Transverse colon (tissue), 4 donors: Measurements from ENCODE around the gene ENTPD3. TPM values are rescaled to one million over a fixed set of nuclear protein-coding genes. Genes with fewer than 3 reads are reported as not detected.

ENCODE experiments used
- DNase-seq: peaks from one replicate; pipeline ENCODE4 v3.0.0-alpha.2; 2019
- H3K27ac ChIP-seq, 4 donors: fragments of 200-600 bp; sonication (generic); 2 replicates each; pipeline ENCODE4 v1.5.1; 2016 to 2018; ENCODE audit warnings: inconsistent platforms in 4 of 4
- H3K27me3 ChIP-seq: fragments of 200-600 bp; sonication (generic); 2 replicates; pipeline ENCODE4 v1.5.1; 2017; ENCODE audit warnings: inconsistent platforms
- H3K36me3 ChIP-seq, 4 donors: fragments of 200-600 bp; sonication (generic); 2 replicates each; pipeline ENCODE4 v1.5.1; 2017 to 2019; ENCODE audit warnings: inconsistent platforms in 4 of 4
- H3K4me1 ChIP-seq, 4 donors: fragments of 200-600 bp; sonication (generic); 2 replicates each; pipeline ENCODE4 v1.5.1; 2017 to 2020; ENCODE audit warnings: inconsistent platforms in 4 of 4
- H3K4me3 ChIP-seq, 4 donors: fragments of 200-600 bp; sonication (generic); 1 replicate in 1 of 4; 2 replicates in 3 of 4; pipeline versions ENCODE4 v1.5.1 to v1.6.1; 2017 to 2019; ENCODE audit warnings: inconsistent platforms in 4 of 4
- H3K9me3 ChIP-seq, 2 donors: fragments of 200-600 bp; sonication (generic); 2 replicates each; pipeline ENCODE4 v1.5.1; 2017 to 2019; ENCODE audit warnings: inconsistent platforms in 2 of 2
- CTCF ChIP-seq, 5 experiments: fragments of 200-600 bp in 3 of 5; fragments of 450-650 bp in 2 of 5; sonication (generic) in 3 of 5; IDR thresholded peaks; 1 replicate in 2 of 5; 2 replicates in 3 of 5; pipeline ENCODE4 v1.5.1; 2016 to 2017; ENCODE audit warnings: antibody characterized with exemption in 5 of 5, inconsistent platforms in 3 of 5, mild to moderate bottlenecking in 2 of 5, moderate library complexity in 1 of 5
- EP300 ChIP-seq: sonication (generic); formaldehyde crosslinking; IDR thresholded peaks from one replicate; pipeline ENCODE4 v1.6.1; 2017; ENCODE audit warnings: antibody characterized with exemption, low read depth
- POLR2A ChIP-seq: fragments of 450-650 bp; IDR thresholded peaks from one replicate; pipeline ENCODE4 v1.6.1; 2016; ENCODE audit warnings: antibody characterized with exemption, mild to moderate bottlenecking, moderate library complexity
- POLR2AphosphoS5 ChIP-seq, 3 donors: sonication (generic); formaldehyde crosslinking; IDR thresholded peaks; one replicate each; pipeline ENCODE4 v1.6.1; 2016; ENCODE audit warnings: antibody characterized with exemption in 3 of 3
- WGBS, 2 donors: methylation state at CpG; one replicate each; pipeline ENCODE4 v1.1.5; 2018; ENCODE audit warnings: low coverage in 1 of 2; 5-methylcytosine and 5-hydroxymethylcytosine counted together
- in situ Hi-C, 4 donors: fragments of 200-750 bp; cut with MboI; loops; one replicate each; pipeline versions ENCODE4 v1.15.0 to v1.15.1; 2017; ENCODE audit warnings: low sequenced_read_pairs in 3 of 4, low pct_ligation_motif_present in 1 of 4, low pct_unique_long_range_greater_than_20kb in 1 of 4
- intact Hi-C: fragments of 100-400 bp; cut with DNase I; formaldehyde crosslinking; loops from one replicate; pipeline ENCODE4 v1.15.1; 2023; ENCODE audit warnings: low total_unique reads
- total RNA-seq, 4 donors: library from RNA; depleted of rRNA; stranded (reverse); fragments of >200 nt; gene quantifications; one replicate each; pipeline ENCODE4 v1.1.0, GENCODE V29; 2016

The ENTPD3 gene
- total RNA-seq, 4 donors from 2014 or later, result 0.37 to 7.2 (median 2.0) TPM

- 91 to 94% methylated on average over 2 of the region's 2 CpGs for WGBS, 2 donors
Measured at GRCh38 chr3:40463579-40463978, 76.6 kb downstream of the ENTPD3 start.

GRCh38 chr3:40464339-40465110 lies 77.5 kb downstream of the ENTPD3 start:
- 69 to 73% methylated on average over 7 to 9 of the region's 9 CpGs for WGBS, 2 donors
- Histone ChIP-seq H3K27ac (no peak overlapping the region), H3K4me3 (no peak overlapping the region), H3K27me3 (no peaks in the 10 kb centered on the region), H3K4me1 (no peaks in the 10 kb centered on the region), H3K9me3 (no peaks in the 10 kb centered on the region), H3K36me3 (peaks cover 0 to 41% (median 19%) of the 10 kb centered on the region in 4 donors)
- no peak for DNase-seq
- in situ Hi-C loops (loop anchor here in 1 of 4 donors (10.0 kb wide), 1 partner anchor 60 kb away; the partner anchor contains the start of gene ZNF621), intact Hi-C loops (no loop called here)
- TF ChIP-seq CTCF (IDR thresholded peaks at IDR 0.05), result no peak
- TF ChIP-seq EP300, result no peak
- TF ChIP-seq POLR2A, result peak; percentile 8

More at GRCh38 chr3:40463579-40463978, 76.6 kb downstream of the ENTPD3 start:
- Histone ChIP-seq H3K9me3 (no peaks in the 10 kb centered on the region), H3K36me3 (peaks cover 0 to 50% (median 23%) of the 10 kb centered on the region in 4 donors), H3K27ac (no peak overlapping the region), H3K27me3 (no peaks in the 10 kb centered on the region), H3K4me3 (no peak overlapping the region), H3K4me1 (peaks cover 2 to 9% (median 7%) of the 10 kb centered on the region in 4 donors)
- TF ChIP-seq POLR2A (no peak), POLR2AphosphoS5 (IDR thresholded peaks at IDR 0.05) (no peak), EP300 (no peak), CTCF (IDR thresholded peaks at IDR 0.05) (no peak)
- intact Hi-C loops, result no loop called here
- DNase-seq, result no peak
- in situ Hi-C loops, result loop anchor here in 1 of 4 donors (10.0 kb wide), 1 partner anchor 61 kb away; the partner anchor contains the start of gene ZNF621

GRCh38 chr3:40465111-40465407 lies 78.1 kb downstream of the ENTPD3 start:
- 77 to 78% methylated on average over 4 of the region's 4 CpGs for WGBS, 2 donors
- no peaks in the 10 kb centered on the region for H3K9me3 ChIP-seq
- in situ Hi-C loops (loop anchor here in 1 of 4 donors (10.0 kb wide), 1 partner anchor 60 kb away; the partner anchor contains the start of gene ZNF621), intact Hi-C loops (no loop called here)
- H3K27ac ChIP-seq, result no peak overlapping the region
- no peak for DNase-seq
- H3K4me3 ChIP-seq, result no peak overlapping the region
- H3K27me3 ChIP-seq, result no peaks in the 10 kb centered on the region
- peaks cover 0 to 37% (median 18%) of the 10 kb centered on the region in 4 donors for H3K36me3 ChIP-seq
- no peaks in the 10 kb centered on the region for H3K4me1 ChIP-seq
- TF ChIP-seq POLR2A, result no peak
- TF ChIP-seq CTCF (IDR thresholded peaks at IDR 0.05), result no peak
- TF ChIP-seq POLR2AphosphoS5 (IDR thresholded peaks at IDR 0.05), result no peak
- no peak for TF ChIP-seq EP300

- in situ Hi-C loops, result loop anchor here in 1 of 4 donors (10.0 kb wide), 1 partner anchor 59 kb away; the partner anchor contains the start of gene ZNF621
- H3K4me1 ChIP-seq, result no peaks in the 10 kb centered on the region
- no peaks in the 10 kb centered on the region for H3K27me3 ChIP-seq
- H3K4me3 ChIP-seq, result no peak overlapping the region
- H3K36me3 ChIP-seq, result peaks cover 0 to 35% (median 16%) of the 10 kb centered on the region in 4 donors
- no peak for DNase-seq
- H3K9me3 ChIP-seq, result no peaks in the 10 kb centered on the region
- WGBS, 2 donors, result 70 to 82% methylated on average over 1 to 2 of the region's 2 CpGs
- TF ChIP-seq POLR2AphosphoS5 (IDR thresholded peaks at IDR 0.05) (no peak), POLR2A (no peak), EP300 (no peak), CTCF (IDR thresholded peaks at IDR 0.05) (no peak)
- no peak overlapping the region for H3K27ac ChIP-seq
- intact Hi-C loops, result no loop called here
Measured at GRCh38 chr3:40465456-40465855, 78.5 kb downstream of the ENTPD3 start.
